CD4-positive, alpha-beta T cell treated with Interleukin-6 at 100 ng/mL for 8 hours (primary cell): Measurements from ENCODE around the gene VTI1A.

ENCODE experiments used
- DNase-seq: peaks from one replicate; pipeline ENCODE4 v3.0.0-alpha.2; 2020; ENCODE audit warnings: mixed read lengths, low spot score

Gene VTI1A

GRCh38 chr10:112811741-112812551, 364.9 kb downstream of the VTI1A start:
- no peak for DNase-seq

GRCh38 chr10:112812586-112812985, 365.6 kb downstream of the VTI1A start:
- no peak for DNase-seq

GRCh38 chr10:112813866-112814591, 367.0 kb downstream of the VTI1A start:
- DNase-seq: no peak

DNA sequence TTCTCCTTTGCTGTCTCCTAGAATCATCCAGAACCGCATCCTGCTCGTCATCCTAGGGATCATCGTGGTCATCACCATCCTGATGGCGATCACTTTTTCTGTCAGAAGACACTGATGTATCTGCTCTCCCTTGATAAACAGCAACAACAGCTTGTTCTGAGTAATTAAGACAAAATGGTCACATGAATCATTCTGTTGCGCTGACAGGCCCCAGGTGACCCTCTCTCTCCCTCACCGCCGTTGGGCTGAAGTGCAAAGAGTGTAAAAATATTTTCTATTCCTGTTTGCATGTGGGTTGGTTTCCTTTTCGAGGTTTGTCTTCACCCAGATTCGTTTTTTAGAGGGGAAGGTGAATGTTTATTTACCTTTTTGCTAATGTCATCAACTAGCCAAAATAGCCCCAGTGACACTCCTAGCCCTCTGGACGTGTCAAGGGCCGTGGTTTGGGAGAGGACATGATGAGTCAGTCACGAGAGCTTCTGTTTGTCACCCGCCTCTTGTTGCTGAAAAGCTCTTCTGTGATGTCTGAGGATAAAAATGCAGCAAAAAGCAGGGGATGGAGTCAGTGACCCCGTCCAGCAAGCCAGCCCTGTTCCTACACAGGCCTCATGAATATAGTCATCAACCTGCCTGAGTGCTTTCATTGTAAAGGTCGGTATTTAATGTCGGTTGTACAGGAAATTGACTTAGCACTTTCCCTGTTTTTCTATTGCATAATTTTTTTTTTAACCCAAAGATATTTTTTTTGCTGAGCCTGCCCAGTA, 368.4 kb downstream of the VTI1A start:
- DNase-seq: no peak

- DNase-seq: no peak
Observed at GRCh38 chr10:112816033-112816430, 369.0 kb downstream of the VTI1A start.

DNA sequence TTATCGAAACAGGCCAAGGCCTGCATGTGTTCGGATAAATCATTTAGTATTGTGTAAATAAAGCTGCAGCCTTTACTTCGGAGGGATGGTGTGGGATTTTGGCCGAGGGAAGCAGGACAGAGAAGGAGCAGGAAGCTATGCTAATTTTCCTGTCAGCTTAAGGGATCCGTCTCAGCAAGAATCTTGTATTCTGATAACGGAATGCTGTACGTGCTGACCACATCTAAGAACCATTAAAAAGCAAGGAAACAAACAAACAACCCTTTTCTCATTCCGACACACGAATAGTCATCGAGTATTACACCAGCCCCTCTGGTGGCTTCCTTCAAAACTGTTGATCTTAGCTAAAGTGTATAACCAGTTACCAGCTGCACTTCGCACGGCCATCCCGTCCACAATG, 369.9 kb downstream of the VTI1A start:
- DNase-seq: no peak

GRCh38 chr10:112817981-112818777, 371.2 kb downstream of the VTI1A start:
- DNase-seq: no peak

DNA sequence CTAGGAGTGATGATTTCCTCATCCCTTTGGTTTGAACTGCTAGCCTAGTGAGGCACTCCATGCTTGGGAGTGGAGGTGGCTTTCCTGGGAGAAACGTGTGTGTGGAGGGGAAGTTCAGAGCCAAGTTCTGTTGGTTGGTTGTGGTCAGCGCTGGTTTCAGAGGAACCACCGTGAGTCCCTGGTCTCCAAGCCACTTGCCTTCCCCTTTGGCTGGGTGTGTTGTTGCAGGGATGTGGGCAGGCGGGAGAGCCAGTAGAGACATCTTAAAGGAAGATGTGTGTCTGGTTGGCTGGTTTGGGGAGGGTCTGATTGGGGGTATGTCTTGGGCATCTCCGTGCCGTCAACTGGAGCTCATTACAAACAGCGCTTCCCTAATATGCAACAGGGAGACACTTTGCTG, 372.2 kb downstream of the VTI1A start:
- DNase-seq: no peak

DNA sequence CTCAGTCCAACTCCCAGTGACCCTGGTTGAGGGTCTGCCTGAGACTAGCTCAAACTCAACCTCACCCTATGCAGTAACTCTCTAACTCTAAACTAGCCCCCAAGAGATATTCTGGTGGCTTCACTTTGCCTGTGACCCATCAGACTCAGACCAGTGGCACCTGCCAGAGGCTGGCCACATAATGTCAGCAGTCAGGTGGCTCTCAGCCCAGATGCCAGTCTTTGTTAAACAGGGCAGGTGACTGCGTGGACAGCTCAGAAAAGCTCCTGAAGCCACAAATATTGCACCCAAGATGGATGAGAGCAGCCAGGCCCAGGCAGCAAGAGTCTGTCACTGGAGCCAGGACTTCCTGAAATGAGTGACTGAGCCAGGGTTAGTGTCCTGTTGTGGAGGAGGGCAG, 373.3 kb downstream of the VTI1A start:
- no peak for DNase-seq

GRCh38 chr10:112821038-112821437, 374.0 kb downstream of the VTI1A start:
- no peak for DNase-seq

DNA sequence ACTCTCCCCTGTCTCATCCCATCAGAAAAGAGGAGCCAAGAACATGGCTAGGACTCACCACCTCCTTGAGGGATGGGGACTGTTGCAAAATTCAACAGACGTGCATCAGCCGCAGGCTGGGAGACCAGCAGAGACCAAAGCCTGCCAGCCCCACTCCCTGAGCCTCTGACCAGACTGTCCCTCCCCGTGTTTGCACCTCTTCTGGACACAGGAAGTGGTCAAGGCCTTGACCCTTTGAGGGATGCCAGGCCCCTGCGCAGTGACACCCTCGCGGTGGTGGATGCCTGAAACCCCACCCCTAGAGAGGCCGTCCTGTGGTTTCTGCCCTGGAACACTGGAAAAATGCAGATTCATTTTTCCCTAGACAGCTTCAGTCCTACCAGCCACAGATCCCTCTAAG, 374.6 kb downstream of the VTI1A start:
- DNase-seq: no peak

DNA sequence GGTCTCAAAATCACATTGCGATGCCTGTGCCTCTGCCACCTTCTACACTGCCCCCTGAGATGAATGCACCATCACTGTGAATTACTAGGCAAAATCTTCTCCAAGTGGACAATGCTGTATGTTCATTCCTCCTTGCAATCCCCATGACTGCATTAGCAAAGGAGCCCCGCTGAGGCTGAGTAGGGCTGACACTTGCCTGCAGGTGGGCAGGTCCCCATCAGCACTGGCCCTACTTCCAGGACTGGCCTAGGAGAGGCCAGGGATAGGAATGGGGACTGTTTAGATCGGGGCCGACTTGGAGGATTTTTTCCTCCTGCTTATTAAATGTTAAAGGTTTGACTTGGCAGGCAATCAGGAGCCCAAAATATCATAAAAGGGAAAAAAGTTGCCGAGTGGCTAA, 376.0 kb downstream of the VTI1A start:
- no peak for DNase-seq

DNA sequence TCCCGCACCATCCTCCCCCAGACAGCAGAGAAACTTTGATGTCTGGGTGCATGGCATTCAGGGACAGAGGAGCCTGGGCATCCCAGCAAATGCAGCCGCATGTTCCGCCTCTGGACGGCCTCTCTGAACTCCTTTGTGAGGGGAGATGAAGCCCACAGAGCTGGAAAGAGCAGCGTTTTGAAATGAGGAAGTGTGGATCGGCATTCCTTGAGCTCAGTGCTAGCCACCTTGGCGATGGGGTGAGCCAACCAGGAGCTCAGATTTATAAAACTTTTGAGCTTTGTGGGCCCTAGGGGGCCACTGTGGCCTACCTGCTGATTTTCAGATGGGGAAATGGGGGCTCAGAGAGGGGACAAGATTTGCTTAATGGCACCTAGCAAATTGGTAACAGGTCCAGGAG, 376.6 kb downstream of the VTI1A start:
- no peak for DNase-seq

DNA sequence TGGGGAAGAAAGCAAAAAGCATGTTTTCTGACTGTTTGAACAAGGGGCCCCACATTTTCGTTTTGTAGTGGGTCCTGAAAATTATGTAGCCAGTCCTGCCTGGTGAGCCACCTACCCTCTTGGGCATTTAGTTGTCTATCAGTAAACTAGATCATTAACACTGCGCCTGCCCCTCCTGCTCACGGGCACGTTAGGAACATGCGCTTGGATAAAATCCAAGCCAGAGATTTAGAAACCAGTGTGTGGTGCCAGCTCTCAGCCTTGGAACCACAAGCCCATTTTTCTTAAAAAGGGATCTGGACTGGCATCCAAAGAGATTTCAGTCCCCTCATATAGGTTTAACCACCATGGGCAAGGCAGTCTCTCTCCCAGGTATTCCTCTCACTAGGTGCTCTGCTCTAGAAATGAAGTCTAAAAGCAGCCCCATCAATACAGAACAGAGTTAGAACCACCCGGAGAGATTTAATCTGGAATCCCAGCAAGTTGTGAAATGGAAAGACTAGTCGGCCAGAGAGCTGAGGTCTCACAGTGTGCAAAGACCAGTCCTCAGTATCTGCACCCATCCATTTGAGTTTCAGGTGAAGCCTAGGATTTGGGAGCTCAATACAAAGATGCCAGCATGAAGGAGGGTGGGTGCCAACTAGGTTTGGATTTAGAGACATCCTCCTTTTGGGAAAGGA, 379.1 kb downstream of the VTI1A start:
- DNase-seq: no peak

DNA sequence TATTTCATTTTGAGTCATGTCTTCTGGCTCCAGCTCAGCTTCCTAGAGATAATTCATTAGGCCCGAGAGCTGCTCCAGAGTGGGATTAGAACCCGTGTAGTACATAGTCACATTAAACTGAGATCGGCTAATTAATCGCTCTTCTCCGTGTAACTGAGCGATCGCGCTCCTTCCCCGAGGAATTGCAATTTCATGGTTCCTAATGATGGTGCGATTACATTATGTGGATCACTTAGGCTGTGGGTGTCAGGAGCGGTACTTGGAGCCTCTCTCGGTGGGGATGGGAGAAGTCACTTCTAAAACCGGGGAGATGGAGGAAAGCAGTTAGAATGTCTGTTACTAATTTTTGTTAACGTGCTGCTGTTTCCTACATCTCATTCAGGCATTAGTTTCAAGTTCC, 380.1 kb downstream of the VTI1A start:
- no peak for DNase-seq

DNA sequence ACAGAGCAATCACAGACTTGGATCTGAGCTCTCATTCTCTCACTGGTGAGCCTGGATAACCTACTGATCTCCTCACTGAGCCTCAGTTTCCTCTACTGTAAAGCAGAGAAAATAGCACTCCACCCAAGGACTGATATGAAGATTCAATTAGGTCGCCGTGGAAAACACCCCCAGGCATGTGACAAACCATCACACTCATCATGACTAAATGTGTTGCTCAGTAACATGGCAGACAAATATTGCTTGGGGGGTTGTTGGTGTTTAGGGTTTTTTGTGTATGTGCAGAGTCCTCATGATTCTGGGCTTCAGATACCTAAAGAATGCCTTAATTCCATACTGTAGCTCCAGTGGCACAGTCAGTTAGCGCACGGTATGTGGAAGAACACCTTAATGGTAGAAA, 380.9 kb downstream of the VTI1A start:
- DNase-seq: no peak

GRCh38 chr10:112831859-112832258, 384.8 kb downstream of the VTI1A start:
- DNase-seq: no peak

DNA sequence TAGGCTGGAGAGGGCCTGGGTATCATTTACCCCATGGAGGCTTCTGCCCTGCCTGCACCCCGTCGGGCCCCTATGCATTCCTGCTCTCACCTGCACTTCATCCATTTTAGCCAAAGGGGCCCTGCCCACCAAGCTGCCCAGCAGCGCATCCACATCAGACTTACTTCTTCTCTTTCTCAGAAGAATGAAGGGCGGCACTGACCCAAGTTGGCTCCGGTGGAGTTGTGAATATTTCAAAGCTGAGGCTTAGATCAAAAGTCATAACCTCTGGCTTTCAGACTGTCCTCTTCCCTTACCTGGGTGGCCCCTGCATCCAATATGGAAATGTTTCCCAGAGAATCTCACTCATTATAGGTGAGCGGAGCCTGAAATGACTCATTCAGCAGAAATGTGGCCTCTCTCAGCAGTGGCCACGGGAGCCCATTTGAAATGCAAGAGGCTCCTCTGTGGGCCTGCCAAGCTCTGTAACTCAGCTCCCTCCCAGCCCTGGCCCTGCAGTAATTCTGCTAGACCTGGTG, 385.4 kb downstream of the VTI1A start:
- no peak for DNase-seq

DNA sequence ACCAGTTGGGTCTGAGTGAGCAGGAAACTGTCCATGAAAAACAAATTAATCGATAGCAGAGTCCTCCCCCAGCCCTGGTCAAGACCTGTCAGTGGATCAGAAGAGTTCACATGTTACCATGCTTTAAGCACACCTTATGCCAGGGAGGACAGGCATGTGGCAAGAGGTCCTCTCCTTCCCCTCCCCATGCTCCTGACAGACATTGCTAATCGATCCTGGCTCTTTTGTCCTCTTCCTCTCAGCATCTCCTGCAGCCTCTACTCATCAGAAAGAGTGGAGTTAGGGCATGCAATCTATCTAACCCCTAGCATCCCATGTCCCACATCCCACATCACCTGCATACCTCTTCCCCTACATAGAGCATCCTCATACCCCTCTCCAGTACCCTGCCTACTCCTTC, 385.9 kb downstream of the VTI1A start:
- DNase-seq: no peak

DNA sequence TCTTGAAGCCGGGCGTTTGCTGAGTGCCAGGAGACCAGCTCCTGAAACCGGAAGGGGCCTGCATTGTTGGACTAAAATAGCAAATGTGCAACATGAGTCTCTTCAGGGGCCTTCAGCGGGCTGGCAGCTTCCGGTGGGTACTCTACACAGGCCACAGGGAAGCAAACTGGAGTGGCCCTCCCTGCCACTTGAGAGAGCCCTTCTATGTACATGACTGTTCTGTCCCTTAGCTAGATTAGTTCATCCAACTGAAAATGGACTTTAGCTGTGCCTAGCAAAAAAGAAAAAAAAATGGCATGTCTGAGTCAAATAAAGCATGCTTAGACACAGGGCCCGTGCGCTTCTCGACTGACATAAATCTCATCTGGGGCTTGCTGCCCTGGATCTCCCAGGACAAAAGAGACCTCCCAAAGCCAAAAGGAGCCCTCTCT, 387.8 kb downstream of the VTI1A start:
- DNase-seq: no peak

DNA sequence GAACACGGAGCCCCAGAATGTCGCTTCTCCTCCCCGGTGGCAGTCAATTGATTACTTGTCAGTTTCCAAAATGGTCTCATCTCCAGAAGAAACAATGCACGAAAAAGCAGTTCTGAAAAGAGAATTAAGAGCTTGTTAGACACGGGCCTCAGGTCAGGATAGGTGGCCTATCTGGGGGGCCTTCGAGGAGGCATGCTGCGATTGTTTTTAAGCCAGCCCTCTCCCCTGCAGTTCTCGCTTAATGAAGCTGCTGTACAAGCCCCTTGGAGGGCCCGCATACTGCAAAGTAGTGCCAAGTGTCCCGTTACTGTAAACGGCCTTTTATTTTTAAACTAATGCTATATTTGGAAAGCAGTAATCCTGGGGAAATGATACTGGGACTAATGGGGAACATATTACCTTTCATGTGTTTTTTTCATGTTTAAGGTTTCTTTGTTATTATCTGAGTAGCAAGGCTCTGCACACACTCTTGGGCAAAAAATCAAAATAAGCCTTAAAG, 388.3 kb downstream of the VTI1A start:
- no peak for DNase-seq
